Measurements from ENCODE around the gene NRCAM.

NRCAM gene

DNA sequence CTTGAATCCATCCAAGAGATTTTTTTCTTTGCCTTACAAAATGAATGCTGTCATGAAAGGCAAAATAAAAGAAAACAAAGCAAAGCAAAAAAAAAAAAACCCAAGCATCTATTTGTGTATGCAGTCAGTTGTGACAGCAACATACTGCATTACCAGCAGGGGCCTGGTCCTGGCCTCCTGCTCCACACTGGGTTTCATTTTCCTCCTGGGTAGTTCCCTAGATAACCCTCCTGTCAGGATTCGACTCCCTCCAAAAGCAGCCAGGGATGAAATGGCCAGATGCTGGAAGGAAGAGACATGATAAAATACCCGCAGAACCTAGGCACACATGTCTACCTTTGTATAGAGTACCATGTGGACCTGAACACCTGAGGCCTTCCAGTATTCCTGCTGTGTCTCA is 148.6 kb downstream of the NRCAM start:
- no peak for DNase-seq (ENCODE audit: low read depth)

DNA sequence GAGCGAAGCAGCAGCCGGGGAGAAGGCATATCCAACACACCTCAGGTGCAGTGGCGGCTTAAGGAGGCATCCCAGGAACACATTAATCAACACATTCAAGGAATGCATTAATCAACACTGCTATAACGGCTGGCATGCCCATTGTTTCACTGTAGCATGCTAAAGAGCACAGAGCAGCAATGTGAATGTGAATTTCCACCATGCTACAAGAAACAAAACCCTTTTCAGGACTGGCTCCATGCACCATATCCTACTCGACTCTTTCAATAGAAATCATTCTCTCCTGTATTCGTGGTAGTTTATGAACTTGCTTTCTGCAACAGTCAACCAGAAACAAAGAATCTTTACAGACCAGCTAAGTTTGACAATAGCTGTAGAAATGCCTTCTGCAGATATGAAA is 149.0 kb downstream of the NRCAM start:
- DNase-seq (ENCODE audit: low read depth): no peak

DNA sequence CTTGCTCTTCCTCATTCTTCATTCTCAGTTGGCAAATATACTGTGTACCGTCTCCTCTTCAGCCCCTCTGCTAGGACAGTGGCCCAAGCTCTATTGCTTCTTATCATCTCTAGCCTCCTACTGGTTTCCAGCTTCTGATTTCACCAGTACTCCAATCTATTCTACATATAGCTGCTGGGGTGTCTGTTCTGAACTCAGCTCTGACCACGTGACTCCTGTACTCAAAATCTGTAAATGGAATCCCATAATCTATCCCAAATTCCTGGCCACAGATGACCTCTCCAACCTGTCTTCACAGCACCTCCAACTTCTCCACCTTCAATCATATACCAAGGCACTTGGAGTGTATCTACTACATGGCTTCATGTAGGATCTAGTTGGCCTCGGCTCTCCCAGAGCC is 152.9 kb downstream of the NRCAM start:
- DNase-seq (ENCODE audit: low read depth): no peak

DNA sequence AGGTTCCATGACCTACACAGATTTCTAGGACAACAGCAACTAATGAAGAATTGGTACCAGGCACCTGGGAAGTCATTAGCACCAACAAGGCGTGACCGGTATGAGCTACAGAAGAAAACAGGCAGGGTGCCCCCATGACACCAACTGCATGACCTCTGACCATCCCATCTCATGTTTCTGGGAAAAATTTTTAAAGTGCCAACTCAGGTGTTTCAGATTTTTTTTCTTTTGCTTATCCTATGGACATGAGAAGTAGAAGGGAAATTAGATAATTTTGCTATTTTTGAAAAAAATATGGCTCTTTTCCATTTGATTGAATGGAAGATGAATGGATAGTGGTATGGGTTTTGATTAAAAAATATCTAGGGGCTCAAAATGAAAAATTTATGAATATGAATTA is 154.8 kb downstream of the NRCAM start:
- DNase-seq (ENCODE audit: low read depth): no peak

DNA sequence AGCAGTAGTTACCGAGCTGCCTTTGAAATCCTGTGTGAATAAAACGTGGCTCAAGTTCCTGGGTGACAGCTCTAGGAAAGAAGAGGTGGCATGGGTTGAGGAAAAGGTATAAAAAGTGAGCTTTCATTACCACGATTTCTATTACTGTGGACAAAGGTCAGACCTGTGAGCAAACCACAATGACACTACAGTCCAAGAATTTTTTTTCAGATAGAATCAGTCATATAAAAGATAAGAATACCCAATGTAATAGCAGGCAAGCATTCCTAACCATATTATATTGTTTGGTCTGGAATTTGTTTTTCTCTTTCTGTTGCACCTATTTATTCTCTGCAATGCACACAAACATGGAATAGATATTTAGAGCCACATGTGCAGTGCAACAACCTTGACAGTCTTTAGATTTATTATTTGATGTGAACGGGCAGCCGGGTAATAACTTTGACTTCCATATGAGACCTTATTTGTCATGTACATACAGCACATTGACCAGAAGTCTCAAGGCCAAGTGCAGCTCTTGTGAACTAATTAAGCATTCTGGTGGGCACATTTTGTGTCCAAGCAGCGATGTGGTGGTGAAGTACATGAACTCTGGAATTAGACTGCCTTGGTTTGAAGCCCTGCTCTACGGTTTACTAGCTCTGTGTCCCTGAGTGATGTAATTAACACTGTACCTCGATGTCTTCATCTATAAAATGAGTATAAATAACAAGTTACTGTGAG is 156.8 kb downstream of the NRCAM start:
- DNase-seq (ENCODE audit: low read depth): peak; percentile 76

DNA sequence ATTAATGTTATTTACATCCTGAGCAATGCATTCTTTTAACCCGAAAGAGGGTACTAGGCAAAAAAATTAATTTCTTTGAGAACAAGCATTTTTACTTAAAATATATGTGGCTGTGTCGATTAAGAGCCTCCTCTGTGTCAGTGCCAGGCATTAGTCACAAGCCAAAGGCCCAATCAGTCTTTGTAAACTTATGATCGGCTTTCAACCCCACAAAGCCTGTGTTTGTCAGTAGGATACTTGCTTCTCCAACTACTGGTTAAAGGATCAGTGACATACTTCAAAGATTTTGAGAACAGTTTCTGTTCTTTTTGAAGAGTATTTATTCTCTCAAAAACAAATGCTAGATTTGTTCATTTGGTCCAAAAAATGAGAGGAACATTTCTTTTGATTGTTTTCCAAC is 159.3 kb downstream of the NRCAM start:
- DNase-seq (ENCODE audit: low read depth): peak; percentile 29

DNA sequence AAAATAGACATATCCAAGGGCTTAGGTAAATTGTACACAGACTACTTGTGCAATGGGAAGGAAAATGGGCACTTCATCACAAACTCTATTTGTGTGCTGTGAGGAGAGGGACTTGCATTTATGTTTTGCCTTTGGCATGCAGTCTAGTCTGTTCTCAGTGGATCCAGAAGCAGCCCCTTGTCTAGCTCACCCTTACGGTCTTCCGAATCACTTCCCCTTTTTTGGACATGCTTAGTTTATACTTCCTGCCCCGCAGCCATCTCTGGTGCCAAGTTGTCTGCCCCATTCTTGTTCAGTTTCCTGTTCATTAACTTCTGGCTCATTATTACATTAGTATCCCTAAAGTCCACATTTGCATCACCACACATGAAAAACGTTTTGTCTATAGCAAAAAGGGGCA is 161.6 kb downstream of the NRCAM start:
- DNase-seq (ENCODE audit: low read depth): no peak

DNA sequence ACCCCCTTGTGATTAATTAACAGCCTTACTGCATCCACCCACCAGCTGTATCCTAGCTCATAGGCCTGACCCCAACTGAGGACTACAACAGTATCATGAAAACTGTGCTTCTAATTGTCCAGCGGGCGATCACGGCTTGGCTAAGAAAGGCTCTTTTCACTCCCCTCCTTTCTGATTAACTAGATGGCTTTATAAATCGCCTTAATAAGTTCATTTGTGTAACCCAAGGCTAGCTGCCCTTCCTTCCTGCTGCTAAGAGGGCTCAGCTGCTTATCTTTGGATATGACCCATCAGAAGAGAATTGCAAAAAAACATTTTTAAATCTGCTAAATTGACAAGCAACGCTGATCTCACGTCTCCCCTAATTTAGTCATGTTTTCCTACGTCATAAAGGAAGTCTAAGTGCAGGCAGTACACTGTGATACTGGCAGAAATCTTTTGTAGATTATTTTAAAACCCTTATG is 163.1 kb downstream of the NRCAM start:
- no peak for DNase-seq (ENCODE audit: low read depth)

DNA sequence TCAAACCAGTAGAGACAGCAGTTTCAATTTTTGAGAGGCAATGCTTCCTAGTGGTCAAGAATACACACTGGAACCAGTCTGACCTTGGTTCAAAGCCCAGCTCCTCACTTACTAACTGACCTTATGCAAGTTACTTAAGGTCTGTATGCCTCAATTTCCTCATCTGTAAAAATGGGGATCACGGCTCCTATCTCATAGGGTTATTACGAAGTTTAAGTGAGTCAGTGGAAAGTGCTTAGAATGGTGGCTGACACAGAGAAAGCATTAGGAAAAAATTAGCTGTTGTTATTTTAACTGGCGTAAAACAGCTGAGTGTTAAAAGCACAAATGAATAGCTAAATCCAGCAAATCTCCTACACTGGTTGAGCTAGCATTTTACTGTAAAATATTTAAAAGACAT is 163.7 kb downstream of the NRCAM start:
- no peak for DNase-seq (ENCODE audit: low read depth)

DNA sequence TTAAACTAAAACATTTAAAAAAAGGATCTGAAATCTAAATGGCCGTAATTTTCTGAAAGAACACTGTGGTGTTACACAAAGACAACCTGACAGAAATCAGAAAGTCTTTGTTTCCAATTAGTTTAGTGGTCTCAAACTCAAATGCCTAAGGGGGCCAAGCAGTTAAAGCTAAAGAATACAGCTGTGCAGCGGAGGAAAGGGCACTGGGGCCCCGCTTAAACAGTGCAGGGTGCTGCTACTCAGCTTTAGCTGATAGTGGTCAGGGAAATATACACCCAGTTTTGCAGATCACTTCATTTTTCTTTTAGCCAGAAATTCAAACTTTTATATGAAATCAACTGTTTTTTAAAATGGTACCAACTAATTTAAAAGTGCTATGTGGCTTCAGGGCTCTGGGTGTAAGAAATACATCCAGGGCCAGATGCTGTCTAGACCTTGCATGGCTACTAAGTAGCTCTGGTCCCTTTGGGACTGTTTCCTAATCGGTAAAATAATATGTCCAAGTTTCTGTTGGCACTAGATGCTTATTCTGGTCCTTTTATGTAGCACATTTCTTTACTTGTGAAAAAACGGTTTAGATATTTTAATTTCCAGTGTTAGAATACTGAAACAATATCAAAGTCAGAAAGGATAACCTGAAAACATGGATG is 164.3 kb downstream of the NRCAM start:
- no peak for DNase-seq (ENCODE audit: low read depth)

DNA sequence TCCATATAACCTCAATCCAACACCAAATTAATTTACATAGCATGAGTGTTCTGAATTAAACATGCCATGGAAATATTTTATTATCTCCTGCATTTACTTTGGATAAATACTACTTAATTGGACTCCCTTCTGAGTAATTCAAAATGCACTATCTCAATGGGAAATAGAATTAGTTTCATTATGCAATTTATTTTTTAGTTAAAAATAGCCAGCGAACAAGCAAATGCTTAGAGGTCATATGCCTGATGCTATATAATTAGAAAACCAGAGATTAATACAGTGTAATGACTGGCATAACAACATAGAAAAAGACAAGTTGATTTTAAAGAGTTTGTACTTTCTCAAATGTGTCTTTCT is 165.1 kb downstream of the NRCAM start:
- no peak for DNase-seq (ENCODE audit: low read depth)

DNA sequence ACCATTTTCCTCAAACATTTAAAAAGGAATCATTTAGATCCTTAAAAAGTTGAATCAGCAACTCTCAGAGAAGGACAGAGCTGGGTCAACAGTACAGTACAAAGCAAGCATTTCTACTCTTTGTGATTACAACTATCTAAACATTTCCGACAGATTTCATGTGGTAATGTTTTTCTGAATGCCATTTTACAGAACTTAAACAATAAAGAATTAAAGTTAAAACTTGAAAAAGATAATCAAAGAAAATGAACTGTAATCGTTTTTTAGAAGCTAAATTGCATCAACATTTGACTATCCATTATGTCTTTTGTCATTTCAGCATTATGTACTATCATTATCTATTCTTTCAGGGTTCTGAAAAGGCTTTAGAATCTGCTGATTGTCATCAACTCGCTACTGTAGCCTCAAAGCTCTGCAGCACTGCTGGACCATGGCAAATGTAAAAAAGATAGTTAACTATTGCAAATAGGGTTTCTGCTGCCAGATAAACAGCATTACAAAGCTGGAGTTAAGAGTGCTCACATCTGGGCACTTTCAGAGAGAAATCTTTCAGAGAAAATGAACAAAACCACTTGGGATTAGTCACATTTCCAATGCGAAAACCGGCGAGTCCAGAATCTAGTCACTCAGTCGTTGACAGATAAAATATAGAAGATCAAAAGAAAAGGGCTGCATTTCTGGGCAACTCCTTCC is 165.6 kb downstream of the NRCAM start:
- no peak for DNase-seq (ENCODE audit: low read depth)

DNA sequence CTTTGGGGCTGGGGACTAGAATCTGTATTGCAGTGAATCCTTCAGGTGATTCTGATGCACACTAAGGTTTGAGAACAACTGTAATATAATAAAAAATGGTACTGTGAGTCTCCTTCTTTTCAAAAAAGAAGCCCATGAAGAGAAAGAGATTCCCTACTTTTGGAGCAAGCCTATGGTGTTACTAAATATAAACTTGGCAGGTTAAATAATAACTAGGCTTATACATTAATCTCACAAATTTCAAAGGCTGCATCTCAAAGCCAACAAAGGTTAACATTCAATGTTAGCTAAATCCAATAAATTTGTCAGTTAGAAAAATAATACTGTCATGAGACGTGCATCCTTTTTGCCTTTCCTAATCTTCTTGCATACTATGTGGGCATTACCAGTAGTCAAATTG is 166.4 kb downstream of the NRCAM start:
- DNase-seq (ENCODE audit: low read depth): no peak

DNA sequence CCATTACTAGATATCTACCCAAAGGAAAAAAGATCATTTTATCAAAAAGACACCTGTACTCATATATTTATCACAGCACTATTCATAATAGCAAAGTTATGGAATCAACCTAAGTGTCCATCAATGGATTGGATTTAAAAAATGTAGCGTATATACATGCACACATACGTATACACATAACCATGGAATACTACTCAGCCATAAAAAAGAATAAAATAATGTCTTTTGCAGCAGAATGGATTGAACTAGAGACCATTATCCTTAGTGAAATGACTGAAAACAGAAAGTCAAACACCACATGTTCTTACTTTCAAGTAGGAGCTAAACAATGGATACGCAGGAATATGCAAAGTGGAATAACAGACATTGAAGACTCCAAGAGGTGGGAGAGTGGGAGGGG is 168.4 kb downstream of the NRCAM start:
- no peak for DNase-seq (ENCODE audit: low read depth)

DNA sequence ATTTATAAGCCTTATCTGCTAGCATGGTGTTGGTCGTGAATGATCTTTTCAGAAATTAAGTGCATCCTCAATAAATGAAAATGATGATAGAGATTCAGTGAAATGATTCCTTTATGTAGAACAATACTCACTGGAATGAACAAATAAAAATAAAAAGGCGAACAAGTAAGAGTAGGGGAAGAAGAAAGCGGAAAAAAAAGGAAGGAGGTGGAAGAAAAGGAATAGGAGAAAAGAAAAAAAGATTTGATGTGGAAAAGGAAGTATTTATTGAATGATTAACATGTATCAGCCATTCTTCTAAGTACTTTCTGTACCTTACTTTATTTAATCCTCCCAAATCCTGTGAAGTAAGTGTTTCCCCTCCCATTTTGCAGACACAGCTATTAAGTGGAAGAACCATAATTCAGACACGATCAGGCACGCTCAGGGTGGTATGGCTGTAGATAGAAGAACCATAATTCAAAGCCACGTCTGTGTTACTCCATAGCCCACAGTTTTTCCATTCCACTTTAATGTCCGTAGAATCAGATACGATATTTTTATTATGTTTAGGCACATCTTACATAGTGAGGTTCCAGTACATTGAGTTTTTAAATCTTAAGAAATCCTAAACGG is 169.8 kb downstream of the NRCAM start:
- no peak for DNase-seq (ENCODE audit: low read depth)

DNA sequence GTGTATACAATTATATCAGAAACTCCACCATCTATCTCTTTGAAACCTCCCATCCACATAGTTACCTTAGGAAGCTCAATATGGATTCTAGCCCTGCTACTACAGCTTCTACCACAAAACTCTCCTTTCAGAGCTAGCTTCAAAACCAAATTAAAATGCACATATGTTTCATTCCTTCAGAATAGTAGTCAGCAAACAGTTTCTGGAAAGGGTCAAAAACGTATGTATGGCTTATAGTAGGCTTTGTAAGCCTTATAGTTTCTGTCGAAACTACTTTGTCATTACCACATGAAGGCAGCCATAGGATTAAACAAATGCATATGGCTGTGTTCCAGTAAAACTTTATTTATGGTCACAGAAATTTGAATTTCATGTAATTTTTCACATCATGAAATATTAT is 170.5 kb downstream of the NRCAM start:
- DNase-seq (ENCODE audit: low read depth): no peak

DNA sequence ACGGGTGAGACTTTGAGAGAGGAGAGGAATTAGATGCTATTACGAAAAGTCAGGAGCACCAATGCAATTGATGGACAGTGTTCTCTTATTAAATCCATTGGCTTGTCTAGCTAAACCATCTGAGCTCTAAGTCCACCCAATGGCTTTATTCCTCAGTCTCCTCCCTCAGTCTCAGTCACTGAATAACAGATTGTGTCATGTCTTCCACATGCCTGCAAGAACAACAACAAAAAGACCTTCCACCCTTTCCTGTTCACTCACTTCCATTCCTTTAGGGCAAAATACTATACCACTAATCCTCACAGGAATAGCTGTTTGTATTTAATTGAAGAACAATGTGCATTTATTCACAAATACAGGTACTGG is 171.2 kb downstream of the NRCAM start:
- no peak for DNase-seq (ENCODE audit: low read depth)

DNA sequence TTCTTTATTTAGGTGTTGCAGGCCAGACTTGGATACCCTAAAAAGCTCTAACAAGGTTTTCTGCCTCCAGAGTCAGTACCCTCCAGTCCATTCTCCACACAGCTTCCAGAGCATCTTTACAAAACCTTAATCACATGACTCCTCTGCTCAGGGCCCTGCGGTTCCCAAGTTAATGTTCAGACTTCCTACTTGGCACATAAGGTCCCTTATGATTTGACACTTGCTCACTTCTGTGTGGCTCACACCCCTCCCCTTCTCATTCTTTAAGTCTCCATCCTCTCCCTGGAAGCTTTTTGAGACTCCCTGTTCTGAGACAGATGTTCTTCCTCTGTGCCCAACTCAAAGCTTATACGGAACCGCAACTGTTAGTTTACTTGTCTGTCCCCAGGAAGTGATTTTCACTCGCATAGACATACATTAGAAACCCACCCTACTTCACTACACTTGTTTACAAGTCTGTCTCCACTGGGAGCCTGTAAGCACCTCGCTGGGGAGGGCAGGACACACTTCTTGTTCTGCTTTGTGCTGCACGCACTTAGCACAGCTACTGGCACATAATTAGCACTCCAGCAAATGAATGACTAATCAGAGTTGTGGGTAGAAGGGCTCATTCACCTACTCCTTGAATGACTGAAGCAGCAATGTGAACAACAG is 171.8 kb downstream of the NRCAM start:
- DNase-seq (ENCODE audit: low read depth): no peak

DNA sequence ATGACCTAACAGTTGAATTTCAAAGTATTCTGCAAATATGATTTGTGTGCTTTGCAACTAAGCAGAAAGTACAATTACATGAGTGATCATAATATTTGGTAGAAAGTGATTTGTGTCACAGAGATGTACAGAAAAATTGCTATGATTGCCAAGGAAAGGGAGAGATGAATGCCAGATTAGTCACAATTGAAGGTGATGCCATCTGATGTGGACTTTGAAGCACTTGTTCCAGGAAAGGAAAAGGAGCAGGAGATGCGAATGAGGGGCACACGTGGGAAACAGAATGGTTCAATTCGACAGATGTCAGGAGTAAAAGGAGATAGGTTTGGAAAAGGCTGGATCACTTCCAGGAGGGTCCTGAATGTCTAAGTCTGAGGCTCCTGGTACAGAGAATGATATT is 173.0 kb downstream of the NRCAM start:
- no peak for DNase-seq (ENCODE audit: low read depth)

DNA sequence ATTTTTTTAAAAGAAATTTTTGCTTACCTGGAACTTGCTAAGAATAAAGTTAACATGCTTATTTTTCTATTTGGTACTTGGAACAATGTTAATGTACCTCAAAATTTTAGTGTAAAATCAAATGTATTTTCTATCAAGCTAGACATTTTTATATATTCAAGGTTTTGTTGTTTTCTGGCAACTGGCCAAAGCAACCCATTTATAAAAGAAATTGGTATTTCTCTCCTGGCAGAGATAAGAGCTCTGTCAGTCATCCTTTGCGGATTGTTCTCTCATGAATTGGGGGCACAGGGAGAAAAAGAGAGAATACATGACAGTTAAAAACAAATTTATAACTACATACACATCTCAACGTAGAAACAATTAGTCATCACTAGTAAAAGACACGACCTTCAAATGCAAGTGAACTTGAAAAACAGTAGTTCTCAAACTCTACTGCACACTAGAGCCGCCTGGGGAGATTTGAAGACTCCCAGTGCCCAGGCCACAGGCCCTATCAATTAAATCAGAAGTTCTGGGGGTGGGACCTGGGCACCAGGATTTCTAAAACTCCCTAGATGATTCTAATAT is 173.7 kb downstream of the NRCAM start:
- peak; percentile 29 for DNase-seq (ENCODE audit: low read depth)

DNA sequence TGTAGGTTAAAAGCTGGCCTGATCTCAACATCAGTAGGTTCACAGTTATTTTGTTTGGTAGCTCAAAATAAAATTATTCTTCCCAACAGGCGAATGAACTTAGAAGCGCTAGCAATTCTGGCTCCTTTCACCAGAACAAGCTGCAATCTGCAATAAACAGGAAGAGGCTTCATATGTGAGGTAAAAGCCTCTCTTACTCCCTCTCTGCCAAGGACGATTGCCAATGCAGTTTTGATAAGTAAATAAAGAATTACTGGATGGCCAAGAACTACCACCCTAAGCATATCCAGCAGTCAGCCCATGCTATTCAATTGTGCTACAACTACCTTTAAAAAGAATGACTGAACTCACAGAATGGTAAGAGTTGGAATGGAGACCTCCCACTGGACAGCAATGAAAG is 176.1 kb downstream of the NRCAM start:
- no peak for DNase-seq (ENCODE audit: low read depth)

DNA sequence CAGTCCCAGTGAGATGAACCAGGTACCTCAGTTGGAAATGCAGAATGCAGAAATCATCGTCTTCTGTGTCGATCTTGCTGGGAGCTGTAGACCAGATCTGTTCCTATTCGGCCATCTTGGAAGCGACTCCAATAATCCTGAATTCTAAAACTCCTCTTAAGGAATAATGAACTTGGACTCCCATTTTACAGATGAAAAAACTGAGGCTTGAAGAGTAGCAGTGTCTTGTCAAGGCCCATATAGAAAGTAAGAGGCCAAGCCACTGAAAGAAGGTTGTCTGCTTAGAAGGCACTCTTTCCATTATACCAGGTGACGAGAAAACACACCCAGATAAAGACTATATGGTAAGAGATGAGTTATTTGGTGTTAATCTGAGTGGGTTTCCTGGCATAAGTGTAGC is 177.5 kb downstream of the NRCAM start:
- no peak for DNase-seq (ENCODE audit: low read depth)

Measured in iris pigment epithelial cell (primary cell).